Upper lobe of right lung (tissue), 1 donor: ENCODE data around the gene OR8H1. TPM values are rescaled to one million over a fixed set of nuclear protein-coding genes. Genes with fewer than 3 reads are reported as not detected.

Source experiments
- ATAC-seq: fragments of 200-7000 bp; cut with Tn5 transposase; one replicate; pipeline ENCODE4 v1.9.1; 2020; ENCODE audit warnings: mild to moderate bottlenecking, moderate library complexity
- DNase-seq: peaks from one replicate; pipeline ENCODE4 v3.0.0-alpha.2; 2020
- H3K27ac ChIP-seq: fragments of 200-600 bp; one replicate; pipeline ENCODE4 v1.8.0; 2022
- H3K27me3 ChIP-seq: fragments of 200-600 bp; one replicate; pipeline ENCODE4 v1.8.0; 2022; ENCODE audit warnings: mild to moderate bottlenecking
- H3K36me3 ChIP-seq: fragments of 200-600 bp; one replicate; pipeline ENCODE4 v1.8.0; 2022
- H3K4me1 ChIP-seq: fragments of 200-600 bp; one replicate; pipeline ENCODE4 v1.8.0; 2022
- H3K4me3 ChIP-seq: fragments of 200-600 bp; one replicate; pipeline ENCODE4 v1.8.0; 2022; ENCODE audit warnings: mild to moderate bottlenecking
- H3K9me3 ChIP-seq: fragments of 200-600 bp; one replicate; pipeline ENCODE4 v1.8.0; 2022
- intact Hi-C: fragments of 100-400 bp; cut with DNase I; formaldehyde crosslinking; loops from one replicate; pipeline ENCODE4 v1.11.0; 2022
- long read RNA-seq: library from polyadenylated mRNA; unstranded; transcript quantifications from one replicate; pipeline ENCODE4 v2.0.0, GENCODE V29; 2021
- total RNA-seq: library from RNA; stranded (reverse); fragmentation: NEBNext Ultra II Directional; extraction: Animal tissue kit (Norgen Biotek cat#: 25700); gene quantifications from one replicate; pipeline ENCODE4 v1.2.1, GENCODE V29; 2021
- TF ChIP-seq, protein P1 (sequence below): fragments of 200-600 bp; IDR thresholded peaks from one replicate; pipeline ENCODE4 v1.8.0; 2022; ENCODE audit warnings: antibody characterized with exemption
- donor health status: DM: no; HTN: yes; CAD: no; lungs with severe emphysema.

OR8H1 gene, protein sequence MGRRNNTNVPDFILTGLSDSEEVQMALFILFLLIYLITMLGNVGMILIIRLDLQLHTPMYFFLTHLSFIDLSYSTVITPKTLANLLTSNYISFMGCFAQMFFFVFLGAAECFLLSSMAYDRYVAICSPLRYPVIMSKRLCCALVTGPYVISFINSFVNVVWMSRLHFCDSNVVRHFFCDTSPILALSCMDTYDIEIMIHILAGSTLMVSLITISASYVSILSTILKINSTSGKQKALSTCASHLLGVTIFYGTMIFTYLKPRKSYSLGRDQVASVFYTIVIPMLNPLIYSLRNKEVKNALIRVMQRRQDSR
- not detected for total RNA-seq
- long read RNA-seq: 0 reads

DNA sequence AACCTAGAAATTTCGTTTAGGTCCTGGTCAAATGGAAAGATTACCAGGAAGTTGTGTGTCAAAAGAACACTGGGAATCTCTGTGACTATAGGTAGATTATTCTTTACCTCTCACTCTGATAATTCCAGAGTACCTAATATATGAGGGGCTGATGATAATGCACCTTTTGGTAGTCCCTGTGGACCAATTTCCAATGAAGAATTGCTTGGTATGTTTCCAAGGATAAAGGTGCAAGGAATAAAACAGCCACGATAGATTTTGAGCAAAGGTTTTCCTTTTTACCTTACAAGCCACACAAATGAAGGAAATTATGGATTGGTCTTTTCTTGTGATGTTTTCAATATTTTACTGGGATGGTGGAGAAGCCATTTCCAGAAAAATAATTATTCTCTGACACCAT, at the start of gene OR8H1:
OR8H1 (minus strand) TSS at position 101 of the 400 bp plus-strand sequence. CDS start 1,192 bp downstream, outside the sequence.
- no peaks in the 10 kb centered on the region for H3K36me3 ChIP-seq
- no peak for DNase-seq
- intact Hi-C loops: no loop called here
- no peaks in the 10 kb centered on the region for H3K9me3 ChIP-seq
- TF ChIP-seq, protein P1, sequence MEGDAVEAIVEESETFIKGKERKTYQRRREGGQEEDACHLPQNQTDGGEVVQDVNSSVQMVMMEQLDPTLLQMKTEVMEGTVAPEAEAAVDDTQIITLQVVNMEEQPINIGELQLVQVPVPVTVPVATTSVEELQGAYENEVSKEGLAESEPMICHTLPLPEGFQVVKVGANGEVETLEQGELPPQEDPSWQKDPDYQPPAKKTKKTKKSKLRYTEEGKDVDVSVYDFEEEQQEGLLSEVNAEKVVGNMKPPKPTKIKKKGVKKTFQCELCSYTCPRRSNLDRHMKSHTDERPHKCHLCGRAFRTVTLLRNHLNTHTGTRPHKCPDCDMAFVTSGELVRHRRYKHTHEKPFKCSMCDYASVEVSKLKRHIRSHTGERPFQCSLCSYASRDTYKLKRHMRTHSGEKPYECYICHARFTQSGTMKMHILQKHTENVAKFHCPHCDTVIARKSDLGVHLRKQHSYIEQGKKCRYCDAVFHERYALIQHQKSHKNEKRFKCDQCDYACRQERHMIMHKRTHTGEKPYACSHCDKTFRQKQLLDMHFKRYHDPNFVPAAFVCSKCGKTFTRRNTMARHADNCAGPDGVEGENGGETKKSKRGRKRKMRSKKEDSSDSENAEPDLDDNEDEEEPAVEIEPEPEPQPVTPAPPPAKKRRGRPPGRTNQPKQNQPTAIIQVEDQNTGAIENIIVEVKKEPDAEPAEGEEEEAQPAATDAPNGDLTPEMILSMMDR: no peak
- H3K4me1 ChIP-seq: no peaks in the 10 kb centered on the region
- no peak within 1 kb of the TSS for H3K27ac ChIP-seq
- no peak for ATAC-seq
- no peak within 1 kb of the TSS for H3K4me3 ChIP-seq
- no peaks in the 10 kb centered on the region for H3K27me3 ChIP-seq

DNA sequence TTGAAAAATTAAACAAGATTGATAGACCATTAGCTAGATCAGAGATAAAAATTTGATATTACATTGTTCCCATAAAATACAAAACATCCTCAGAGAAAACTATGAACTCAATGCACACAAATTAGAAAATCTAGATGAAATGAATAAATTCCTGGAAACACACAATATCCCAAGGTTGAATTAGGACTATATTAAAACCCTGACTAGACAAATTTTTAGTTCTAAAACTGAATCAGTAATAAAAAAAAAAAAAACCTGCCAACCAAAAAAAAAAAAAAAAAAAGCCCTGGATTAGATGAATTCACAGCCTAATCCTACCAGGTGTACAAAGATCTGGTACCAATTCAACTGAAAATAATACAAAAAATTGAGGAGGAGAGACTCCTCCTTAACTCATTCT, 48.2 kb upstream of the OR8H1 start:
- Histone ChIP-seq H3K36me3 (no peaks in the 10 kb centered on the region), H3K4me1 (no peaks in the 10 kb centered on the region), H3K27me3 (no peaks in the 10 kb centered on the region), H3K27ac (no peak overlapping the region), H3K4me3 (no peak overlapping the region), H3K9me3 (no peaks in the 10 kb centered on the region)
- TF ChIP-seq, protein P1: no peak
- ATAC-seq (no peak), DNase-seq (no peak)
- intact Hi-C loops: no loop called here

DNA sequence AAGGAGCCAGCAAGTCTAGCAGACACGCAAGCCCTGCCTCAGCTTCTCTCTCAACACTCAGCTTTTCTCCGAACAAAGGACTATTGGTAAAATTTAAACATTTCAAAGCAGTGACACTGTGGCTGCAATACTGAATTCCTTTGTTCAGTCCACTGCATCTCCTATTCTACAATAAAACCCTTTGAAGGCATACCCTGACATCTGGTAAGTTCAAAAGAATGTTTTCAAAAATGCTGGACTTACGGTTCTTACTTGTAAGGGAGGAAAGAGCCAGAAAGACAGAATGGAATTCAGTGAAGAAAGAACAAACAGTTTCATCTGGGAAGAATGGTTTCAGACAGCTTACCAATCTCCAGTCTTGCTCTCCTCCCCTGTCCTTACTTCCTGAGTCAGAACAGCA, 41.1 kb upstream of the OR8H1 start:
- Histone ChIP-seq H3K9me3 (no peaks in the 10 kb centered on the region), H3K27ac (no peak overlapping the region), H3K27me3 (no peaks in the 10 kb centered on the region), H3K4me1 (no peaks in the 10 kb centered on the region), H3K4me3 (no peak overlapping the region), H3K36me3 (no peaks in the 10 kb centered on the region)
- ATAC-seq (no peak), DNase-seq (no peak)
- TF ChIP-seq, protein P1: no peak
- intact Hi-C loops: no loop called here

DNA sequence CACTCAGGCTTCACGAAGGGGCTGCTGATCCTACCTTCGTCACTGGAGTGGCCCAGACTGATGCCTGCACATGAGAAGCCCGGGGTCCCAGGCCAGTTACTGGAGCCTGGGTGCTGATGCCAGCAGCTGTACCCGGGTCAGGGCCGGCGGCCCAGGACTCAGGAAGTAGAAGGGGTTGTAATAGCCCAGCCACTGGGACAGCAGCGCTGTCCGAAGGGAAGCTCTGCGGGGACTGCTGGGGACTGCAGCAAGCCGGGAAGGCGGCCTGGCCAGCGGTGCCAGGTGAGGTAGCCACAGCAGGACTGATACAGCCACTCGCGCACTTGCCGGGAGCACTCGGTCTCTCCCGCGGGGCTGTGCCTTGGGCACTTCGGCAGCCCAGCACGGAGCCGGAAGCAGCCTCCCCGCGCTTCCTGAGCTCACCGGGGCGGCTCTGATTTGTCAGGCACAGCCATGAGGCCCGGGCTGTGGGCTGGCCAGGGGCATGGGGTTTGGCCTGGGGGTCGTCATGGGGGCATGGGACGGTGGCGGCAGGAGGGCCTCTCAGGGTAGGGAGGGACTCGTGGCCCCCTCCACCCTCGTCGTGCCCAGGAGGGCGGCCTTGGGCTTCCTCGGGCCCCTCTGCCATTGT, 39.9 kb upstream of the OR8H1 start:
- Histone ChIP-seq H3K36me3 (no peaks in the 10 kb centered on the region), H3K4me3 (no peak overlapping the region), H3K27me3 (no peaks in the 10 kb centered on the region), H3K27ac (no peak overlapping the region), H3K9me3 (no peaks in the 10 kb centered on the region), H3K4me1 (no peaks in the 10 kb centered on the region)
- DNase-seq (no peak), ATAC-seq (peak; percentile 41)
- intact Hi-C loops: no loop called here
- TF ChIP-seq, protein P1: no peak

DNA sequence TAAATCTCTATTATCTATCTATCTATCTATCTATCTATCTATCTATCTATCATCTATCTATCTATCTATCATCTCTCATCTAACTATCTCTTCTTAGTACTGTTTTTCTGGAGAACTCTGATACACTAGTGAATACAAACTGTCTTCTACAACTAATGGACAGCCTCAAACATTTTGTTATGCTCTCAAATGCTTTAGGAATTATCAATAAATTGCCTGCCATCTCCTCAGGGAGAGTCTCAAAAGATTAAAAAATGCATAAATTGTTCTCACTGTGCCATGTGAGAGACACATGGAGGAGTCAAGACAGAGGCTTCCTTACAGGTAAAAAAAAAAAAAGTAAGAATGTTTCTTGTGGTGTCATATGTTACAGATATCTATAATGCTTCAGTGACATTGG, 22.8 kb upstream of the OR8H1 start, which contains the start of gene OR8K3:
OR8K3 (plus strand) TSS at position 301 of the 400 bp plus-strand sequence. CDS start 3,163 bp downstream, outside the sequence.
- intact Hi-C loops: no loop called here
- Histone ChIP-seq H3K27ac (no peak within 1 kb of the TSS), H3K9me3 (no peaks in the 10 kb centered on the region), H3K4me1 (no peaks in the 10 kb centered on the region), H3K27me3 (no peaks in the 10 kb centered on the region), H3K4me3 (no peak within 1 kb of the TSS), H3K36me3 (no peaks in the 10 kb centered on the region)
- TF ChIP-seq, protein P1: no peak
- DNase-seq (no peak), ATAC-seq (no peak)
